ENCODE measurements around the gene TSPAN9. TPM values are rescaled to one million over a fixed set of nuclear protein-coding genes. Genes with fewer than 3 reads are reported as not detected.
A peak's percentile ranks its signal among the peaks of the same experiment; 100 is the strongest.

Gene TSPAN9
- total RNA-seq, 3 donors from 2014 or later (not counting 1 experiment from before 2014, with no cell fraction given): 0.86 to 1.6 (median 1.1) TPM

- no peaks in the 10 kb centered on the region for H3K4me1 ChIP-seq (ENCODE audit: control insufficient read depth, insufficient read depth, low read length)
- no peaks in the 10 kb centered on the region for H3K9me3 ChIP-seq (ENCODE audit: control insufficient read depth, insufficient read depth, low read length)
- no peak for ATAC-seq
- H3K9me3 Mint-ChIP-seq: no peaks in the 10 kb centered on the region
- H3K27me3 ChIP-seq (ENCODE audit: control insufficient read depth, insufficient read depth, low read length): no peaks in the 10 kb centered on the region
- H3K27ac Mint-ChIP-seq: no peak overlapping the region
- intact Hi-C loops (cut with micrococcal nuclease): no loop called here
- TF ChIP-seq, protein P1, sequence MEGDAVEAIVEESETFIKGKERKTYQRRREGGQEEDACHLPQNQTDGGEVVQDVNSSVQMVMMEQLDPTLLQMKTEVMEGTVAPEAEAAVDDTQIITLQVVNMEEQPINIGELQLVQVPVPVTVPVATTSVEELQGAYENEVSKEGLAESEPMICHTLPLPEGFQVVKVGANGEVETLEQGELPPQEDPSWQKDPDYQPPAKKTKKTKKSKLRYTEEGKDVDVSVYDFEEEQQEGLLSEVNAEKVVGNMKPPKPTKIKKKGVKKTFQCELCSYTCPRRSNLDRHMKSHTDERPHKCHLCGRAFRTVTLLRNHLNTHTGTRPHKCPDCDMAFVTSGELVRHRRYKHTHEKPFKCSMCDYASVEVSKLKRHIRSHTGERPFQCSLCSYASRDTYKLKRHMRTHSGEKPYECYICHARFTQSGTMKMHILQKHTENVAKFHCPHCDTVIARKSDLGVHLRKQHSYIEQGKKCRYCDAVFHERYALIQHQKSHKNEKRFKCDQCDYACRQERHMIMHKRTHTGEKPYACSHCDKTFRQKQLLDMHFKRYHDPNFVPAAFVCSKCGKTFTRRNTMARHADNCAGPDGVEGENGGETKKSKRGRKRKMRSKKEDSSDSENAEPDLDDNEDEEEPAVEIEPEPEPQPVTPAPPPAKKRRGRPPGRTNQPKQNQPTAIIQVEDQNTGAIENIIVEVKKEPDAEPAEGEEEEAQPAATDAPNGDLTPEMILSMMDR (IDR thresholded peaks at IDR 0.05): no peak
- WGBS (ENCODE audit: insufficient coverage): 85% methylated on average over 14 of the region's 14 CpGs
- H3K36me3 Mint-ChIP-seq: no peaks in the 10 kb centered on the region
- H3K36me3 ChIP-seq (ENCODE audit: control insufficient read depth, insufficient read depth, low read length): no peaks in the 10 kb centered on the region
- no peak overlapping the region for H3K4me3 Mint-ChIP-seq
- no peaks in the 10 kb centered on the region for H3K4me1 Mint-ChIP-seq
- H3K27ac ChIP-seq (ENCODE audit: low read length): no peak overlapping the region
- no peak overlapping the region for H3K4me3 ChIP-seq (ENCODE audit: low read length)
- DNase-seq: no peak
- H3K27me3 Mint-ChIP-seq (ENCODE audit: low read depth in 2 of 2): peaks cover 0 to 6% of the 10 kb centered on the region in 2 donors
These were observed 251.4 kb downstream of the TSPAN9 start for GRCh38 chr12:3328571-3328970.

- Mint-ChIP-seq H3K9me3 (no peaks in the 10 kb centered on the region), H3K36me3 (no peaks in the 10 kb centered on the region), H3K27me3 (ENCODE audit: low read depth in 2 of 2) (peaks cover 0 to 6% of the 10 kb centered on the region in 2 donors), H3K27ac (no peak overlapping the region), H3K4me3 (no peak overlapping the region), H3K4me1 (no peaks in the 10 kb centered on the region)
- DNase-seq (no peak), ATAC-seq (peak in 1 of 3 donors; percentile 21)
- 74% methylated on average over 6 of the region's 6 CpGs for WGBS (ENCODE audit: insufficient coverage)
- H3K4me3 ChIP-seq (ENCODE audit: low read length): no peak overlapping the region
- no peaks in the 10 kb centered on the region for H3K9me3 ChIP-seq (ENCODE audit: control insufficient read depth, insufficient read depth, low read length)
- TF ChIP-seq, protein P1 (IDR thresholded peaks at IDR 0.05): no peak
- no peaks in the 10 kb centered on the region for H3K27me3 ChIP-seq (ENCODE audit: control insufficient read depth, insufficient read depth, low read length)
- no peaks in the 10 kb centered on the region for H3K36me3 ChIP-seq (ENCODE audit: control insufficient read depth, insufficient read depth, low read length)
- no peak overlapping the region for H3K27ac ChIP-seq (ENCODE audit: low read length)
- H3K4me1 ChIP-seq (ENCODE audit: control insufficient read depth, insufficient read depth, low read length): no peaks in the 10 kb centered on the region
- intact Hi-C loops (cut with micrococcal nuclease): no loop called here
These were observed 252.2 kb downstream of the TSPAN9 start for GRCh38 chr12:3329361-3329760.

DNA sequence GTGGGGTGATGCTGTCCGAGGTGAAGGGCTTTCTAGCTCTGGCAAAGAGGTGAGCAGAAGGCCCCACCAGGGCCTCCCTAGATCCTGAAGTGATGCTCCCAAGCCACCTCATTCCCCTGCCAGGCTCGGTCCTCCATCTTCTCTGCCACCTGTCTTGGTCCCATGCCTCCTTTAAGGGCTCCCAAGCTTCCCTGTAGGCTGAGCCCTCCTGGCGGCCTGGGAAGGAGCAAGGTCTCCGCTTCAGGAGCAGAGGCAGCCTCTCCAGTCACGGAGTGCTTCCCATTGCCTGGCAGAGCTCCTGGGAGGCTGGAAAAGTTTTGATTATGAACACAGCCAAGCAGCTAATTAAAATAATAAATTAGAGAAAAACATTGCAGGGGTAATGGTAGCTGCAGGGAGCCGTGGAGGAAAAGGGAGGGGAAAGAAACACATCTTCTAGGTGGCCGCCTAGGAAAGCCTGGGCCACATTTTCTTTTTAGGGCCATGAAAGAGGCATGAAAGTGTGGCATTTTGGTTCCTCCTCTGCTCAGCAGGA is 253.9 kb downstream of the TSPAN9 start:
- DNase-seq: no peak
- ATAC-seq: no peak
- Mint-ChIP-seq H3K27me3 (ENCODE audit: low read depth in 2 of 2) (peaks cover 11 to 19% of the 10 kb centered on the region in 2 donors), H3K36me3 (no peaks in the 10 kb centered on the region), H3K27ac (no peak overlapping the region), H3K4me1 (no peaks in the 10 kb centered on the region), H3K9me3 (no peaks in the 10 kb centered on the region), H3K4me3 (no peak overlapping the region)
- no peaks in the 10 kb centered on the region for H3K4me1 ChIP-seq (ENCODE audit: control insufficient read depth, insufficient read depth, low read length)
- TF ChIP-seq, protein P1 (IDR thresholded peaks at IDR 0.05): no peak
- 86% methylated on average over 7 of the region's 7 CpGs for WGBS (ENCODE audit: insufficient coverage)
- intact Hi-C loops (cut with micrococcal nuclease): no loop called here
- no peaks in the 10 kb centered on the region for H3K36me3 ChIP-seq (ENCODE audit: control insufficient read depth, insufficient read depth, low read length)
- no peak overlapping the region for H3K27ac ChIP-seq (ENCODE audit: low read length)
- H3K27me3 ChIP-seq (ENCODE audit: control insufficient read depth, insufficient read depth, low read length): no peaks in the 10 kb centered on the region
- no peaks in the 10 kb centered on the region for H3K9me3 ChIP-seq (ENCODE audit: control insufficient read depth, insufficient read depth, low read length)
- no peak overlapping the region for H3K4me3 ChIP-seq (ENCODE audit: low read length)

DNA sequence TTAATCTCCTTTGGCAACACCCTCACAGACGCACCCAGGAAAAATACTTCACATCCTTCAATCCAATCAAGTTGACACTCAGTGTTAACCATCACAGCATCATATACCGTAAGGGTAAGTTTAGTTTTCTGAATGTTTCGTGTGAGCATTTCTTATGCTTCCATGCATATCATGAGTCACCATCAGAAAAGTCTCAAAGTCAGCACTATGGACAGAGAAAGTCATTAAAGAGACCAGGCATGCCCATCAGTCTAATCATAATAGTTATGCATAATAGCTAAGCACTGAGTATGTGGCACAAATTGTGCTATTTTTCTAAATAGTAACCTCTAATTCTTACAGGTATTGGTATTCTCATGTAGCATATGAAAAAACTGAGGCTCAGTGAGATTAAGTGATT is 255.0 kb downstream of the TSPAN9 start:
- DNase-seq (no peak), ATAC-seq (no peak)
- Histone ChIP-seq H3K4me1 (ENCODE audit: control insufficient read depth, insufficient read depth, low read length) (no peaks in the 10 kb centered on the region), H3K9me3 (ENCODE audit: control insufficient read depth, insufficient read depth, low read length) (no peaks in the 10 kb centered on the region), H3K27ac (ENCODE audit: low read length) (no peak overlapping the region), H3K36me3 (ENCODE audit: control insufficient read depth, insufficient read depth, low read length) (no peaks in the 10 kb centered on the region), H3K4me3 (ENCODE audit: low read length) (no peak overlapping the region), H3K27me3 (ENCODE audit: control insufficient read depth, insufficient read depth, low read length) (no peaks in the 10 kb centered on the region)
- intact Hi-C loops (cut with micrococcal nuclease): no loop called here
- Mint-ChIP-seq H3K9me3 (no peaks in the 10 kb centered on the region), H3K27ac (no peak overlapping the region), H3K36me3 (no peaks in the 10 kb centered on the region), H3K4me1 (no peaks in the 10 kb centered on the region), H3K27me3 (ENCODE audit: low read depth in 2 of 2) (peaks cover 11 to 20% of the 10 kb centered on the region in 2 donors), H3K4me3 (no peak overlapping the region)
- TF ChIP-seq, protein P1 (IDR thresholded peaks at IDR 0.05): no peak
- WGBS (ENCODE audit: insufficient coverage): 95% methylated on average over 2 of the region's 3 CpGs

All from natural killer cell (primary cell).